ENCODE results near the gene NTRK2.

The NTRK2 gene

DNA sequence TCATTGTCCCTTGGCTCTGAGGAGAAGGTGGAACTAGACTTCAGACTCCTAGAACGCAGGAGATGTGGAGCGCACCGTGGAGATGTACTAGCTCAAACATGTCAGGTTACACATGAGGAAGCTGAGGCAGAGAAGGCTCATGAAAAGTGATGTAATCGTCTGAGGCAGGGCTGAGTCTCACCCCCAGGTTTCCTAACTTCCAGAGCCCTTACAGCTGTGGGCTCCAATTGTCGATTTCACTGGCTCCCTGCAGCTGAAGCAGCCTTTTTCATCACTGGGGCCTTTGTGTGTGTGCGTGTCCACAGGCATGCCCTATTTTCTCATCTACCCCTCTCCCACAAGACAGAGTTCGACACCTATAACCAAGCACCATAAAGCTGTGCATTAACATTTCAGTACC lies 370.6 kb downstream of the NTRK2 start:
- Histone ChIP-seq H3K27ac (ENCODE audit: low read length) (no peak overlapping the region), H3K4me3 (ENCODE audit: low read depth in 1 of 2, low read length in 2 of 2) (no peak overlapping the region), H4K20me1 (ENCODE audit: insufficient read depth, low read length) (no peaks in the 10 kb centered on the region), H3K9me3 (ENCODE audit: insufficient read depth, low read length, severe bottlenecking) (no peaks in the 10 kb centered on the region), H2AFZ (ENCODE audit: low read depth, low read length) (no peak overlapping the region), H3K27me3 (ENCODE audit: insufficient read depth, low read length, poor library complexity) (no peaks in the 10 kb centered on the region), H3K4me1 (ENCODE audit: insufficient read depth, low read length) (no peaks in the 10 kb centered on the region), H3K79me2 (ENCODE audit: insufficient read depth, low read length) (no peaks in the 10 kb centered on the region), H3K4me2 (ENCODE audit: insufficient read depth, low read length) (no peak overlapping the region), H3K36me3 (ENCODE audit: insufficient read depth, low read length) (no peaks in the 10 kb centered on the region), H3K9ac (ENCODE audit: low read depth, low read length) (no peak overlapping the region)
- TF ChIP-seq, protein P1, sequence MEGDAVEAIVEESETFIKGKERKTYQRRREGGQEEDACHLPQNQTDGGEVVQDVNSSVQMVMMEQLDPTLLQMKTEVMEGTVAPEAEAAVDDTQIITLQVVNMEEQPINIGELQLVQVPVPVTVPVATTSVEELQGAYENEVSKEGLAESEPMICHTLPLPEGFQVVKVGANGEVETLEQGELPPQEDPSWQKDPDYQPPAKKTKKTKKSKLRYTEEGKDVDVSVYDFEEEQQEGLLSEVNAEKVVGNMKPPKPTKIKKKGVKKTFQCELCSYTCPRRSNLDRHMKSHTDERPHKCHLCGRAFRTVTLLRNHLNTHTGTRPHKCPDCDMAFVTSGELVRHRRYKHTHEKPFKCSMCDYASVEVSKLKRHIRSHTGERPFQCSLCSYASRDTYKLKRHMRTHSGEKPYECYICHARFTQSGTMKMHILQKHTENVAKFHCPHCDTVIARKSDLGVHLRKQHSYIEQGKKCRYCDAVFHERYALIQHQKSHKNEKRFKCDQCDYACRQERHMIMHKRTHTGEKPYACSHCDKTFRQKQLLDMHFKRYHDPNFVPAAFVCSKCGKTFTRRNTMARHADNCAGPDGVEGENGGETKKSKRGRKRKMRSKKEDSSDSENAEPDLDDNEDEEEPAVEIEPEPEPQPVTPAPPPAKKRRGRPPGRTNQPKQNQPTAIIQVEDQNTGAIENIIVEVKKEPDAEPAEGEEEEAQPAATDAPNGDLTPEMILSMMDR (IDR thresholded peaks at IDR 0.05; ENCODE audit: borderline replicate concordance, extremely low read depth, low read length, poor library complexity, severe bottlenecking) = no peak
- no peak for ATAC-seq (ENCODE audit: insufficient read depth, low read depth)
- no peak for DNase-seq

DNA sequence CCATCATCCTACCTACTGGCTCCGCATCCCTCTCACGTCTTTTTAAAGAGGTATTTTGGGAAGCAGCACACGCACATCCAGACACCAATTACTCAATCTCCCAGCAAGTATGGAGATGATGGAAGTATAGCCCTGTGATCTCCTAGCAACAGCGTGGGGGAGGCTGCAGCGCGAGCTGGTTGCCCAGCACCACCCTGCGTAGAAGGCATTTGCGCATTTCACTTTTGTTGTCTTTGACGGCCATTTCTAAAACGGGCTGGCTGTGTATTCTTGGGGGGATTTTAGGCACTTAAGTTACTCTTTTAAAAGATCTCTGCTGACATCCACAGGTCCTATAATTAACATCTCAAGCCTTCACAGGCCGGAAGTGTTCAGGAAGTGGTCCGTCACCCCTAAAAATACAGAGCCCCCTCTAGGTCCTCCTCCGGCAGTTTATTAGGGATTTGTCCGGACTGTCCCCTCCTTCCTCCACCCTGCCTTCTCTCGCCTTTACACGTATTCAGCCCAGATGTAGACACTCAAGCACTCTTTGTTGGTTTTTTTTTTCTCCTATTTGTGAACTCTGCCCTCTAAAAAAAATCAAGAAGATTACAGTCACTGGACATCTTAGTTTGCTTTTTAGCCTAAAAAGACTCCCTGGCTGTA lies 371.4 kb downstream of the NTRK2 start:
- no peak overlapping the region for H2AFZ ChIP-seq (ENCODE audit: low read depth, low read length)
- TF ChIP-seq, protein P1 (IDR thresholded peaks at IDR 0.05; ENCODE audit: borderline replicate concordance, extremely low read depth, low read length, poor library complexity, severe bottlenecking) = no peak
- no peak for TF ChIP-seq EZH2 (IDR thresholded peaks at IDR 0.05; ENCODE audit: borderline replicate concordance, low read depth, low read length, severe bottlenecking)
- no peak overlapping the region for H3K4me2 ChIP-seq (ENCODE audit: insufficient read depth, low read length)
- H4K20me1 ChIP-seq (ENCODE audit: insufficient read depth, low read length) = no peaks in the 10 kb centered on the region
- H3K27me3 ChIP-seq (ENCODE audit: insufficient read depth, low read length, poor library complexity) = no peaks in the 10 kb centered on the region
- no peak overlapping the region for H3K27ac ChIP-seq (ENCODE audit: low read length)
- no peak overlapping the region for H3K9ac ChIP-seq (ENCODE audit: low read depth, low read length)
- no peaks in the 10 kb centered on the region for H3K36me3 ChIP-seq (ENCODE audit: insufficient read depth, low read length)
- no peak overlapping the region for H3K4me3 ChIP-seq (ENCODE audit: low read depth in 1 of 2, low read length in 2 of 2)
- H3K79me2 ChIP-seq (ENCODE audit: insufficient read depth, low read length) = no peaks in the 10 kb centered on the region
- H3K9me3 ChIP-seq (ENCODE audit: insufficient read depth, low read length, severe bottlenecking) = no peaks in the 10 kb centered on the region
- H3K4me1 ChIP-seq (ENCODE audit: insufficient read depth, low read length) = no peaks in the 10 kb centered on the region
- ATAC-seq (ENCODE audit: insufficient read depth, low read depth) = no peak
- DNase-seq = no peak

DNA sequence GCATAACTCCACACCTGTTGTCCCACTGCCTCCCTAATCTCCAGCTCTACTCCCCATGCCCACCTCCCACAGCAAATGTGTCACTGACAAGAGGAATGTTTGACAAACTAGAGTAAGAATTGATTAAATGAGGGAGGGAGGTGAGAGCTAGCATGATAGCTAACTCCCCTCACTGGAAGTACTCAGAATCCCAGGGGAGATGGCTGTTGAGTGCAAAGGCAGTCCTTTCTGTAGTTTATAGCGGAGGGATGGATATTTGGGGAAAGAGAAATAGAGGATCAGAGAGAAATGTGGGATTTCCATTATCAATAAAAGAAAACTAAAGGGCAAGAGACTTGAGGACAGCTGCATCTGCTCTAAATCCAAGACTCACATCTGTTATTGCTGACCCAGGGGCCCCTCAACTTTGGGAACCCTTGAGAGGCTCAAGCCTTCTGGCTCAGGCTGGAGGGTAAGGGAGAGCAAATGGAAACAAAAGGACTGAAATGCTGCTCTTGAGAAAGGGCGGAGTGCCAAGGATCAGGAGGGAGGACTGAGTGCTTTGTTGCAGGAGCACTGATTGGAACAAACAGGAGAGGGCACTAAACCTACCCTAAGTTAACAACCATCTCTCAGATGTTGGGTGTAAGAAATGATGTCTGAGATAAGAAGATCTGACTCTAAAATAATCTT lies 372.1 kb downstream of the NTRK2 start:
- H3K9ac ChIP-seq (ENCODE audit: low read depth, low read length) = no peak overlapping the region
- H3K27me3 ChIP-seq (ENCODE audit: insufficient read depth, low read length, poor library complexity) = no peaks in the 10 kb centered on the region
- no peak overlapping the region for H3K4me3 ChIP-seq (ENCODE audit: low read depth in 1 of 2, low read length in 2 of 2)
- DNase-seq (no peak), ATAC-seq (ENCODE audit: insufficient read depth, low read depth) (no peak)
- no peaks in the 10 kb centered on the region for H3K4me1 ChIP-seq (ENCODE audit: insufficient read depth, low read length)
- no peak overlapping the region for H3K27ac ChIP-seq (ENCODE audit: low read length)
- H3K36me3 ChIP-seq (ENCODE audit: insufficient read depth, low read length) = no peaks in the 10 kb centered on the region
- H2AFZ ChIP-seq (ENCODE audit: low read depth, low read length) = no peak overlapping the region
- H3K9me3 ChIP-seq (ENCODE audit: insufficient read depth, low read length, severe bottlenecking) = no peaks in the 10 kb centered on the region
- no peaks in the 10 kb centered on the region for H3K79me2 ChIP-seq (ENCODE audit: insufficient read depth, low read length)
- no peak overlapping the region for H3K4me2 ChIP-seq (ENCODE audit: insufficient read depth, low read length)
- no peak for TF ChIP-seq EZH2 (IDR thresholded peaks at IDR 0.05; ENCODE audit: borderline replicate concordance, low read depth, low read length, severe bottlenecking)
- TF ChIP-seq, protein P1 (IDR thresholded peaks at IDR 0.05; ENCODE audit: borderline replicate concordance, extremely low read depth, low read length, poor library complexity, severe bottlenecking) = no peak
- no peaks in the 10 kb centered on the region for H4K20me1 ChIP-seq (ENCODE audit: insufficient read depth, low read length)
